GM12878 (cell line): ENCODE data around the gene IRX6. TPM values are rescaled to one million over a fixed set of nuclear protein-coding genes. Genes with fewer than 3 reads are reported as not detected.

Experiments used
- ATAC-seq: fragments of 200-7000 bp; cut with Tn5 transposase; 3 replicates; pipeline ENCODE4 v1.9.1; 2020; ENCODE audit warnings: mild to moderate bottlenecking, moderate library complexity
- BruUV-seq: library from RNA; stranded (reverse); fragments of 400-500 nt; replicated peaks from 2 replicates; lab custom pipeline; 2021; lab: Mats Ljungman, UMichigan
- CTCF ChIA-PET: fragments of 300-600 bp; sonication (Branson Sonifier 250); formaldehyde crosslinking; extraction: SDS; loops from one replicate; lab custom pipeline; 2021; ENCODE audit warnings: inconsistent platforms; lab: Yijun Ruan, JAX
- POLR2A ChIA-PET: fragments of 350-600 bp; formaldehyde crosslinking; extraction: SDS; loops from one replicate; lab custom pipeline; 2021; ENCODE audit warnings: inconsistent platforms; lab: Charles Lee
- RAD21 ChIA-PET: fragments of 300-600 bp; sonication (Branson Sonifier 250); formaldehyde crosslinking; loops from one replicate; lab custom pipeline; 2023; ENCODE audit warnings: antibody characterized with exemption; ENCODE audit not compliant: unreplicated experiment; lab: Charles Lee
- SMC1A ChIA-PET: fragments of 300-600 bp; sonication (Branson Sonifier 250); formaldehyde crosslinking; loops from one replicate; lab custom pipeline; 2023; ENCODE audit not compliant: unreplicated experiment, uncharacterized antibody; lab: Charles Lee
- DNase-seq: peaks from one replicate; pipeline ENCODE4 v3.0.0-alpha.2; 2011; ENCODE audit warnings: low read depth, low spot score
- FAIRE-seq: peaks from 3 replicates; lab custom pipeline; 2011; peaks lifted over from hg19 to GRCh38; lab: Jason Lieb, UNC
- H2AFZ ChIP-seq: 2 replicates; pipeline ENCODE4 v1.6.0; 2011; ENCODE audit warnings: low read depth, low read length, control low read depth; ENCODE audit not compliant: control insufficient read depth
- H3K27ac ChIP-seq: 2 replicates; pipeline ENCODE4 v1.5.1; 2011; ENCODE audit warnings: control low read depth; ENCODE audit not compliant: control insufficient read depth, insufficient read depth
- H3K27me3 ChIP-seq, 2 experiments: replicated peaks in 1 of 2; 2 replicates each; pipeline versions ENCODE4 v1.6.0 to v1.6.1; 2011; ENCODE audit warnings: low read length in 1 of 2; ENCODE audit not compliant: control insufficient read depth in 2 of 2, insufficient read depth in 2 of 2
- H3K36me3 ChIP-seq, 2 experiments: 2 replicates each; pipeline ENCODE4 v1.5.1; 2011; ENCODE audit warnings: low read length in 1 of 2; ENCODE audit not compliant: control insufficient read depth in 2 of 2, insufficient read depth in 2 of 2
- H3K4me1 ChIP-seq: 2 replicates; pipeline ENCODE4 v1.6.1; 2011; ENCODE audit warnings: mild to moderate bottlenecking, low read length, moderate library complexity, mixed read lengths; ENCODE audit not compliant: control insufficient read depth, insufficient read depth
- H3K4me2 ChIP-seq: 2 replicates; pipeline ENCODE4 v1.6.0; 2011; ENCODE audit warnings: control low read depth; ENCODE audit not compliant: control insufficient read depth, insufficient read depth
- H3K4me3 ChIP-seq: fragments of 200-600 bp; sonication (generic); 2 replicates; pipeline ENCODE4 v1.5.1; 2016
- H3K79me2 ChIP-seq: 2 replicates; pipeline ENCODE4 v1.6.0; 2011; ENCODE audit warnings: low read length; ENCODE audit not compliant: control insufficient read depth, insufficient read depth
- H3K9ac ChIP-seq: 2 replicates; pipeline ENCODE4 v1.8.0; 2011; ENCODE audit warnings: low read length, control low read depth, mixed read lengths; ENCODE audit not compliant: control insufficient read depth, insufficient read depth
- H3K9me3 ChIP-seq: replicated peaks from 3 replicates; pipeline ENCODE4 v1.5.1; 2011; ENCODE audit warnings: mild to moderate bottlenecking, low read length; ENCODE audit not compliant: control insufficient read depth, insufficient read depth
- H4K20me1 ChIP-seq: 2 replicates; pipeline ENCODE4 v1.6.0; 2011; ENCODE audit not compliant: control insufficient read depth, insufficient read depth
- CREM ChIP-seq: IDR thresholded peaks from 2 replicates; pipeline ENCODE4 v1.6.1; 2014; ENCODE audit warnings: antibody characterized with exemption, low read depth
- JUNB ChIP-seq: IDR thresholded peaks from 2 replicates; pipeline ENCODE4 v1.6.1; 2016; ENCODE audit warnings: antibody characterized with exemption, mild to moderate bottlenecking
- MTA2 ChIP-seq: fragments of 450-650 bp; IDR thresholded peaks from 2 replicates; pipeline ENCODE4 v1.6.1; 2016; ENCODE audit warnings: low read depth, mild to moderate bottlenecking, moderate library complexity
- SP1 ChIP-seq: IDR thresholded peaks from one replicate; pipeline ENCODE4 v1.6.1; 2011; ENCODE audit warnings: low read depth, low read length
- SREBF1 ChIP-seq: IDR thresholded peaks from 2 replicates; pipeline ENCODE4 v1.6.1; 2012; ENCODE audit warnings: mild to moderate bottlenecking, low read length
- WGBS: methylation state at CpG from one replicate; pipeline ENCODE4 v1.1.6; 2016; ENCODE audit warnings: low lambda C conversion rate; ENCODE audit not compliant: insufficient replicate concordance, insufficient coverage; ENCODE audit errors: missing lambda C conversion rate; 5-methylcytosine and 5-hydroxymethylcytosine counted together
- in situ Hi-C: fragments of 300-500 bp; cut with MboI; formaldehyde crosslinking; loops from 9 replicates; pipeline ENCODE4 v1.14.3; 2018; ENCODE audit warnings: mixed read lengths
- intact Hi-C: fragments of 100-400 bp; cut with micrococcal nuclease; formaldehyde crosslinking; loops from one replicate; pipeline ENCODE4 v1.14.2; 2022; ENCODE audit not compliant: unreplicated experiment
- polyA plus RNA-seq, 11 experiments: library from polyadenylated mRNA; depleted of rRNA in 4 of 11; unstranded in 6 of 11; stranded (reverse) in 5 of 11; fragments of >200 nt; fragmentation: Nextera tagmentation in 4 of 11; fragmentation: Illumina TruSeq in 1 of 11; extraction: Ambion mirVana in 4 of 11; extraction: Trizol in 1 of 11; gene quantifications; 1 replicate in 1 of 11; 2 replicates in 10 of 11; pipeline versions ENCODE4 v1.2.1 to v1.2.3, GENCODE V29; 2011 to 2016; ENCODE audit warnings: inconsistent platforms in 2 of 11, missing spikeins in 2 of 11, low read depth in 1 of 11
- total RNA-seq, 4 experiments: library from RNA; depleted of rRNA in 3 of 4; stranded (reverse); fragments of >200 nt in 3 of 4; fragmentation: Illumina TruSeq in 1 of 4; extraction: Trizol in 1 of 4; gene quantifications; 2 replicates each; pipeline versions ENCODE4 v1.2.1 to v1.2.3, GENCODE V29; 2013 to 2021
- TF ChIP-seq, protein P1 (sequence below): fragments of 450-650 bp; formaldehyde crosslinking; IDR thresholded peaks from 2 replicates; pipeline ENCODE4 v1.4.0; 2020; ENCODE audit warnings: mild to moderate bottlenecking, moderate library complexity

IRX6 gene
- total and polyA plus RNA-seq, 10 of the 15 experiments (the other 5 are each of a cell fraction or from before 2014, with no cell fraction given) = not detected

DNA sequence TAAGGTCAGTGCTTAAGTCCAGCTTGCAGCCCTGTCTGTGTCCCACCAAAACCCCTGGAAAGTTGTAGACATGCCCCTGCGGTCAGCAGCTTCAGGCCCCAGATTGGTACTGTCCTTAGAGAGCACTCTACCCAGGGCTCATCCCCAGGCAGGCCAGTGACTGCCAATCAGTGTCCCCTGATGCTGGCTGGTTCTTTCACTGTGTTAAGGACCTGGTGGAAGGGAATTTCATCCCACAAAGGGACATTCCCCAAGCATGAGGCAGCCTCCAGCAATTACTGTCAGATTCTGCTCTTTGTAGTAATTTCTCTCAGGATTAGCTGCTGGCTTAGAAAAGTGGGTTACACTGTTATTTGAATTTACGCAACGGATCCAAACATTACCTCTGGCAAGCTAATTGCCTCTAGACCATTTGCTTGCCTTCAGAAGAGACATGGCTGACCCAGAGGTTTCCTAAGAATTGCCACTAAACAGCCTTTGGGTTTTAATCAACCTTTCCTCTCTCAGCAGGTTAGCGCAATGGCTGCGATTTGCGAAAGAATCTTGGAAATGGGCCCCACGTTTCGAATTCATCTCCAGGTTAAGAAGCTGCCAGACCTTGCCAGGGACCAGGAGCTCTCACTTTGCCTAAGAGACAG, 5.9 kb downstream of the IRX6 start:
- Histone ChIP-seq H3K27ac (no peak overlapping the region), H3K27me3 (peaks cover 0 to 2% of the 10 kb centered on the region in 2 experiments; a peak in 1 of 4 replicates), H4K20me1 (no peaks in the 10 kb centered on the region), H3K4me1 (no peaks in the 10 kb centered on the region), H3K4me3 (no peak overlapping the region), H3K4me2 (no peak overlapping the region), H2AFZ (no peak overlapping the region), H3K36me3 (no peaks in the 10 kb centered on the region), H3K9me3 (no peaks in the 10 kb centered on the region), H3K79me2 (no peaks in the 10 kb centered on the region), H3K9ac (no peak overlapping the region)
- POLR2A ChIA-PET = no interaction called here
- TF ChIP-seq, protein P1, sequence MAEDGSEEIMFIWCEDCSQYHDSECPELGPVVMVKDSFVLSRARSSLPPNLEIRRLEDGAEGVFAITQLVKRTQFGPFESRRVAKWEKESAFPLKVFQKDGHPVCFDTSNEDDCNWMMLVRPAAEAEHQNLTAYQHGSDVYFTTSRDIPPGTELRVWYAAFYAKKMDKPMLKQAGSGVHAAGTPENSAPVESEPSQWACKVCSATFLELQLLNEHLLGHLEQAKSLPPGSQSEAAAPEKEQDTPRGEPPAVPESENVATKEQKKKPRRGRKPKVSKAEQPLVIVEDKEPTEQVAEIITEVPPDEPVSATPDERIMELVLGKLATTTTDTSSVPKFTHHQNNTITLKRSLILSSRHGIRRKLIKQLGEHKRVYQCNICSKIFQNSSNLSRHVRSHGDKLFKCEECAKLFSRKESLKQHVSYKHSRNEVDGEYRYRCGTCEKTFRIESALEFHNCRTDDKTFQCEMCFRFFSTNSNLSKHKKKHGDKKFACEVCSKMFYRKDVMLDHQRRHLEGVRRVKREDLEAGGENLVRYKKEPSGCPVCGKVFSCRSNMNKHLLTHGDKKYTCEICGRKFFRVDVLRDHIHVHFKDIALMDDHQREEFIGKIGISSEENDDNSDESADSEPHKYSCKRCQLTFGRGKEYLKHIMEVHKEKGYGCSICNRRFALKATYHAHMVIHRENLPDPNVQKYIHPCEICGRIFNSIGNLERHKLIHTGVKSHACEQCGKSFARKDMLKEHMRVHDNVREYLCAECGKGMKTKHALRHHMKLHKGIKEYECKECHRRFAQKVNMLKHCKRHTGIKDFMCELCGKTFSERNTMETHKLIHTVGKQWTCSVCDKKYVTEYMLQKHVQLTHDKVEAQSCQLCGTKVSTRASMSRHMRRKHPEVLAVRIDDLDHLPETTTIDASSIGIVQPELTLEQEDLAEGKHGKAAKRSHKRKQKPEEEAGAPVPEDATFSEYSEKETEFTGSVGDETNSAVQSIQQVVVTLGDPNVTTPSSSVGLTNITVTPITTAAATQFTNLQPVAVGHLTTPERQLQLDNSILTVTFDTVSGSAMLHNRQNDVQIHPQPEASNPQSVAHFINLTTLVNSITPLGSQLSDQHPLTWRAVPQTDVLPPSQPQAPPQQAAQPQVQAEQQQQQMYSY (CRISPR knock-in tag) = no peak
- TF ChIP-seq SREBF1 (no peak), JUNB (no peak), CREM (no peak), MTA2 (no peak), SP1 (no peak)
- SMC1A ChIA-PET = no interaction called here
- in situ Hi-C loops = no loop called here
- intact Hi-C loops = no loop called here
- BruUV-seq = no TSS peak
- no peak for DNase-seq
- no peak for ATAC-seq
- 56% methylated on average over 8 of the region's 8 CpGs for WGBS
- no peak for FAIRE-seq
- RAD21 ChIA-PET = no interaction called here
- CTCF ChIA-PET = interaction anchor here (0.8 kb wide), 1 partner anchor 140 kb away, joined by 3 read pairs; no protein-coding TSS in a partner anchor
